HCEC 1CT (cell line): Measurements from ENCODE around the gene SIRPB2.
A peak's percentile ranks its signal among the peaks of the same experiment; 100 is the strongest.

Source experiments
- DNase-seq: peaks from one replicate; pipeline ENCODE4 v3.0.0-alpha.2; 2017

SIRPB2 gene

DNA sequence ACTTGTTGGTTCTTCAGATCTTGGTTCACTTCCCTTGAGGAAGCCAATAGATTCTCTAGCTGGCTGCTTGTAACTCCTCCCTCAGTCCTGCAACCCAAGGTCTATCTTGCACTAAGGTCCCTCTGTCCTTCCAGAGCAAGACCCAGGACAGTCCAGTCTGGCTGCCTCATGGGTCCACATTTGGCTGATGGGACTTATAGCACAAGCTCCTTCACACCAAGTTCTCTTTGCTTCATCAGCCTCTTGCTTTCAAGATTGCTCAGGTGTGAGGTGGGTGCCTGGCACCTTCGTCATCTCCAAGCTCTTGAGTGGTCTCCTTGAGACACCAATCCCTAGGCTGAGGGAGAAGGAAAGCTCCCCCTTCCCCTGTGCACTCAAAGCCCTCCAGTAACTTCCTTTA is 52.9 kb downstream of the SIRPB2 start:
- DNase-seq: no peak

DNA sequence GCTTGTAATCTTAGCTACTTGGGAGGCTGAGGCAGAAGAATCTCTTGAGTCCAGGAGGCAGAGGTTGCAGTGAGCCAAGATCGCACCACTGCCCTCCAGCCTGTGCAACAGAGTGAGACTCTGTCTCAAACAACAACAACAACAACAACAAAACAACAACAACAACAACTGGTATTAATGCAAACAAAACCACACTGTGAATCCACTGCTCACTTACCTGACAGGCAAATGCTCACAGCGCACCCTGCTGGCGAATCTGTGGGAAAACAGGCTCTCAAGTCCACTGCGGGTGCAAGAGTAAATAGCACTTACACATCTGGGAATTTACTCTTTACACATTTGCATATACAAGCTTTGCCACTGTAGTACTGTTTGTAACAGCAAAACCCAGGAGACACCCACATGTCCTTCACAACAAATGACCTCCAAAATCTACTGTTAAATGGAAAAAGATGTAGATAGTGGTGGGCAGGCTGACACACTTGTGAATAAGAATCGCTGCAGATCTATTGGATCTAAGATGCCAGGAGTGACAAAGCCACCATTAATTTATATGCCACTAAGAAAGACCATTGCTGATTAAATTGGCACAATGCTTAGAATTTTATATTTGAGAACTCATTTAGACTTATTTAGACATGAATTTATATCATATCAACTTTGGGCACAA is 53.9 kb downstream of the SIRPB2 start:
- DNase-seq: peak; percentile 68

GRCh38 chr20:1436263-1436662 is 55.0 kb downstream of the SIRPB2 start:
- no peak for DNase-seq

DNA sequence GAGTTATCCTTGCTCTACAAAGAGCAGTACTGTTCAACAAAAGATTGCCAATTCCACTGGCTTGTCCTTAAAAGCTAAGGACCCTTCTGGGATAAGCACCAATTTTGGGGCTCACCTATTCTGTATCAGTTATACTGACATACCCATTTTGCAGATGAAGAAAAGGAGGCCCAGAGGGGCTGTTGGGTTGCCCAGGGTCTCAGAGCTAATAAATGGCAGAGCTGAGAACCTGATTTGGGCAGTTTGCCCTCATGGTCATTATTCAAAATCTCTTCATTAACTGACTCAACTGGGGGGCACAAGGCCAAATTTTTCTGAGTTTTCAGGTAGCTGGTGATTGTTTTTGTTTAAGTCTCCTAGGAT is 55.9 kb downstream of the SIRPB2 start:
- no peak for DNase-seq

GRCh38 chr20:1434571-1435336 is 56.5 kb downstream of the SIRPB2 start:
- peak; percentile 95 for DNase-seq

DNA sequence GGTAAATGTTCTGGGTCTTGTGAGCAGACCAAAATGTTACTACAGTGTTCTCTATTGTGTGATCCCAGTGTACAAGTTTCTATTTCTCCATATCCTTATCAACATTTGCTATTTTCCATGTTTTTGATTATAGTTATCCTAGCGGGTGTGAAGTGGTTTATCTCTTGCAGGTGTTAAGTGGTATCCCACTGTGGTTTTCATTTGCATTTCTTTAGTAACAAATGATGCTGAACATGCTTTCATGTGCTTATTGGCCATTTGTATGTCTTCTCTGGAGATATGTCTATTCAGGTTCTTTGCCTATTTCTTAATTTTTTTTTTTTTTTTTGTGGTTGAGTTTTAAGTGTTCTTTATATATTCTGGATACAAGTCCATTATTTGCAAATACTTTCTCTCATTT is 60.1 kb downstream of the SIRPB2 start:
- DNase-seq: no peak

- DNase-seq: peak; percentile 94
Measured at GRCh38 chr20:1430004-1430451, 61.2 kb downstream of the SIRPB2 start.

- DNase-seq: no peak
Measured at GRCh38 chr20:1429143-1429728, 62.0 kb downstream of the SIRPB2 start.

DNA sequence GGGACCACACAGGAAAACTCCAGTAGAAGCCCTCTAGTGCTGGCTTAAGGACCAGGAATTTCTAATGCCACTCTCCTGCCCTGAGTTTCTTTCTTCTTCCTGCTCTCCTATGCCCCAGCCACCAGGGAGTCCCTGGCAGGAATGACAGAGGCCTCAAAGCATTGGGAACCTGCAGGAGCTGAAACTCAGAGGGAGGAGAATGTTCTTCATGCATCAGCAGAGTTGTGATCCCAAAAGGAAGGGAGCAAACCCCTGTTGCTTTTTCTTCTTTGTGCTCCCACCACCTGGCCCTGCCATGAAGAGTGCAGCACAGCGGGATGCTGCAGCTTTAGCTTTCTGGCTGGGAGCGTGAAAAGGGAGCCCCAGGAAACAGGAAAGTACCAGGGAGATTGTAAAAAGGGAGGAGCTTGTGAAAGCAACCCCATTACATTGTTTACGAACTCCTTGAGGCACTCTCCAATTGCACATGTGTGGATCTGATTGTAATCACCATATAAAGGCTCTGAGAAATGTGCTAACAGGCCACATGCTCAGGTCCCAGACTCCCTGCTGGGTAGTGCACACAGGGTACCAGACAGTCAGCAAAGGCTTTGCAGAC is 63.7 kb downstream of the SIRPB2 start:
- DNase-seq: peak; percentile 52

DNA sequence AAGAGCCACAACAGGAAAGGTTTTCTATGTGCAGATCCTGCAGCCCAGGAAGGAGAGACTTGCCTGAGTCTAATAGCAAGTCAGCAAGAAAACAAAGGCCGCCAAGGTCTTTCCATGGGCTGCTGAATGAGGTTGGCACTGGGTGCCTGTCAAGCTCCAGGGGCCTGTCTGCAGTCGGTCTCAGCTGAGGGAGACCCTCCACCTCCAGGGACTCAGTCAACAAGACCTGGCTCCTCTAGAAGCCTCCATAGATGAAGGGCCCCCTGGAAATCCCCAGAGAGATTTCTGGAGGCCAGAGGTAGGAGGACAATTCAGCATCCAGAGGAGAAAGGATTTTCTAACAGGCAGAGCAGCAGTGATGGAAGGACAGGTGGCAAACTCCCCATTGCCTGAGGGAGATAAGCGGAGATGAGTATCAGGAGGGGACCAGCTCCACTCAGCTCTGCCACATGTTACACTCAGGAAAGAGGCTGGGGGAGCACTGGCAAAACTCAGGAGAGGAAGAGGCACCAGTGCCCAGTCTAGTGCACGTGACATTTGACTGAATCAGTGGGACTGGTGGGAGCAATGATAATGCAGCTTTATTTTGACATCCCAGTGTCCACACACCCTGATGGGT is 64.9 kb downstream of the SIRPB2 start:
- no peak for DNase-seq
